ENCODE results near the gene CIPC. TPM values are rescaled to one million over a fixed set of nuclear protein-coding genes. Genes with fewer than 3 reads are reported as not detected.

Gene CIPC
- total and polyA plus RNA-seq, 9 of the 15 experiments (the other 6 are each of a cell fraction or from before 2014, with no cell fraction given), result 5.0 to 16.9 (median 10.7) TPM

DNA sequence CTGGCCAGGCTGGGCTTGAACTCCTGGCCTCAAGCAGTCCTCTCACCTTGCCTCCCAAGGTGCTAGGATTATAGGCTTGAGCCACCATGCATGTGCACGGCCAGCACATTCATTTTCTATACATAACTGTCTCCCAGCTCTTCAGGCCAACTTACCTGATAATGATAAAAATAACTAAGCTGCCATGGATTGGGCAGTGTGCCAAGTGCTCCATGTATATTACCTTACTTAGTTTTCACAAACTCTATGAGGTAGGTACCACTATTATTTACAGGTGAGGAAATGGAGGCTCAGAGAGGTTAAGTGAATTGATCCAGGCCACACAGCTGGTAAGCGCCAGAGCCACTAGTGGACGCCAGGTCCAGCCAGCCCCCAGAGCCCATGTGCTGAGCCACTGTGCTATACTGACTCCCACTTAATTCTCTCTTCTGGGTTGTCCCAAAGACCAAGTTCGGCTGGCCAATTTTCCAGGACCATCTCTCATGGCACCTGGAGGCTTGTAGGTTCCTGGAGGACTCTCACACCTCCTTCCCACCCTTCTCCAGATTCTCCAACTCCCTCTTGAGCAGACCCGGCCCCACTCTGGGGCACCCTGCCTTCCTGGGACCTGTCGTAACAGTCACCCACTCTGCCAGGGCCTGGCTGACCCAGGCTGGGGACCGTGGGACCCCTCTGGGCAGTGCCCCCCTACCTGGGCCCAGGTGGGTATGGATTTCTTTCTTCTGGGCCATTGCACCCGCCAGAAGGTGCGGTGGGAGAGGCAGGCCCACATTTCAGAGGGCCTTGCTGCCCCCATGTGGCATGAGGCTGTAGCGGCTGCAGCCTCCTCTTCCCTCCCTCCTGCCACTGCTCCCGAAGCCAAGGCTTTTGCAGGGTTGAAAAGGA, 30.2 kb upstream of the CIPC start:
- FAIRE-seq, result no peak
- WGBS (ENCODE audit: insufficient coverage, low coverage, missing lambda C conversion rate), result 35% methylated on average over 7 of the region's 11 CpGs
- TF ChIP-seq CC2D1A (IDR thresholded peaks at IDR 0.05), result 0 out of 2 replicates have a peak, but pooled peaks have one; percentile 14
- no peak for TF ChIP-seq POLR3G (IDR thresholded peaks at IDR 0.05; ENCODE audit: extremely low read depth, insufficient read length, insufficient replicate concordance)
- TF ChIP-seq, protein P1, sequence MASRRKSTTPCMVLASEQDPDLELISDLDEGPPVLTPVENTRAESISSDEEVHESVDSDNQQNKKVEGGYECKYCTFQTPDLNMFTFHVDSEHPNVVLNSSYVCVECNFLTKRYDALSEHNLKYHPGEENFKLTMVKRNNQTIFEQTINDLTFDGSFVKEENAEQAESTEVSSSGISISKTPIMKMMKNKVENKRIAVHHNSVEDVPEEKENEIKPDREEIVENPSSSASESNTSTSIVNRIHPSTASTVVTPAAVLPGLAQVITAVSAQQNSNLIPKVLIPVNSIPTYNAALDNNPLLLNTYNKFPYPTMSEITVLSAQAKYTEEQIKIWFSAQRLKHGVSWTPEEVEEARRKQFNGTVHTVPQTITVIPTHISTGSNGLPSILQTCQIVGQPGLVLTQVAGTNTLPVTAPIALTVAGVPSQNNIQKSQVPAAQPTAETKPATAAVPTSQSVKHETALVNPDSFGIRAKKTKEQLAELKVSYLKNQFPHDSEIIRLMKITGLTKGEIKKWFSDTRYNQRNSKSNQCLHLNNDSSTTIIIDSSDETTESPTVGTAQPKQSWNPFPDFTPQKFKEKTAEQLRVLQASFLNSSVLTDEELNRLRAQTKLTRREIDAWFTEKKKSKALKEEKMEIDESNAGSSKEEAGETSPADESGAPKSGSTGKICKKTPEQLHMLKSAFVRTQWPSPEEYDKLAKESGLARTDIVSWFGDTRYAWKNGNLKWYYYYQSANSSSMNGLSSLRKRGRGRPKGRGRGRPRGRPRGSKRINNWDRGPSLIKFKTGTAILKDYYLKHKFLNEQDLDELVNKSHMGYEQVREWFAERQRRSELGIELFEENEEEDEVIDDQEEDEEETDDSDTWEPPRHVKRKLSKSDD (conservative IDR thresholded peaks at IDR 0.05; ENCODE audit: low read length), result no peak
- no peak for TF ChIP-seq ZNF583 (CRISPR knock-in tag; IDR thresholded peaks at IDR 0.05)
- TF ChIP-seq, protein P2, sequence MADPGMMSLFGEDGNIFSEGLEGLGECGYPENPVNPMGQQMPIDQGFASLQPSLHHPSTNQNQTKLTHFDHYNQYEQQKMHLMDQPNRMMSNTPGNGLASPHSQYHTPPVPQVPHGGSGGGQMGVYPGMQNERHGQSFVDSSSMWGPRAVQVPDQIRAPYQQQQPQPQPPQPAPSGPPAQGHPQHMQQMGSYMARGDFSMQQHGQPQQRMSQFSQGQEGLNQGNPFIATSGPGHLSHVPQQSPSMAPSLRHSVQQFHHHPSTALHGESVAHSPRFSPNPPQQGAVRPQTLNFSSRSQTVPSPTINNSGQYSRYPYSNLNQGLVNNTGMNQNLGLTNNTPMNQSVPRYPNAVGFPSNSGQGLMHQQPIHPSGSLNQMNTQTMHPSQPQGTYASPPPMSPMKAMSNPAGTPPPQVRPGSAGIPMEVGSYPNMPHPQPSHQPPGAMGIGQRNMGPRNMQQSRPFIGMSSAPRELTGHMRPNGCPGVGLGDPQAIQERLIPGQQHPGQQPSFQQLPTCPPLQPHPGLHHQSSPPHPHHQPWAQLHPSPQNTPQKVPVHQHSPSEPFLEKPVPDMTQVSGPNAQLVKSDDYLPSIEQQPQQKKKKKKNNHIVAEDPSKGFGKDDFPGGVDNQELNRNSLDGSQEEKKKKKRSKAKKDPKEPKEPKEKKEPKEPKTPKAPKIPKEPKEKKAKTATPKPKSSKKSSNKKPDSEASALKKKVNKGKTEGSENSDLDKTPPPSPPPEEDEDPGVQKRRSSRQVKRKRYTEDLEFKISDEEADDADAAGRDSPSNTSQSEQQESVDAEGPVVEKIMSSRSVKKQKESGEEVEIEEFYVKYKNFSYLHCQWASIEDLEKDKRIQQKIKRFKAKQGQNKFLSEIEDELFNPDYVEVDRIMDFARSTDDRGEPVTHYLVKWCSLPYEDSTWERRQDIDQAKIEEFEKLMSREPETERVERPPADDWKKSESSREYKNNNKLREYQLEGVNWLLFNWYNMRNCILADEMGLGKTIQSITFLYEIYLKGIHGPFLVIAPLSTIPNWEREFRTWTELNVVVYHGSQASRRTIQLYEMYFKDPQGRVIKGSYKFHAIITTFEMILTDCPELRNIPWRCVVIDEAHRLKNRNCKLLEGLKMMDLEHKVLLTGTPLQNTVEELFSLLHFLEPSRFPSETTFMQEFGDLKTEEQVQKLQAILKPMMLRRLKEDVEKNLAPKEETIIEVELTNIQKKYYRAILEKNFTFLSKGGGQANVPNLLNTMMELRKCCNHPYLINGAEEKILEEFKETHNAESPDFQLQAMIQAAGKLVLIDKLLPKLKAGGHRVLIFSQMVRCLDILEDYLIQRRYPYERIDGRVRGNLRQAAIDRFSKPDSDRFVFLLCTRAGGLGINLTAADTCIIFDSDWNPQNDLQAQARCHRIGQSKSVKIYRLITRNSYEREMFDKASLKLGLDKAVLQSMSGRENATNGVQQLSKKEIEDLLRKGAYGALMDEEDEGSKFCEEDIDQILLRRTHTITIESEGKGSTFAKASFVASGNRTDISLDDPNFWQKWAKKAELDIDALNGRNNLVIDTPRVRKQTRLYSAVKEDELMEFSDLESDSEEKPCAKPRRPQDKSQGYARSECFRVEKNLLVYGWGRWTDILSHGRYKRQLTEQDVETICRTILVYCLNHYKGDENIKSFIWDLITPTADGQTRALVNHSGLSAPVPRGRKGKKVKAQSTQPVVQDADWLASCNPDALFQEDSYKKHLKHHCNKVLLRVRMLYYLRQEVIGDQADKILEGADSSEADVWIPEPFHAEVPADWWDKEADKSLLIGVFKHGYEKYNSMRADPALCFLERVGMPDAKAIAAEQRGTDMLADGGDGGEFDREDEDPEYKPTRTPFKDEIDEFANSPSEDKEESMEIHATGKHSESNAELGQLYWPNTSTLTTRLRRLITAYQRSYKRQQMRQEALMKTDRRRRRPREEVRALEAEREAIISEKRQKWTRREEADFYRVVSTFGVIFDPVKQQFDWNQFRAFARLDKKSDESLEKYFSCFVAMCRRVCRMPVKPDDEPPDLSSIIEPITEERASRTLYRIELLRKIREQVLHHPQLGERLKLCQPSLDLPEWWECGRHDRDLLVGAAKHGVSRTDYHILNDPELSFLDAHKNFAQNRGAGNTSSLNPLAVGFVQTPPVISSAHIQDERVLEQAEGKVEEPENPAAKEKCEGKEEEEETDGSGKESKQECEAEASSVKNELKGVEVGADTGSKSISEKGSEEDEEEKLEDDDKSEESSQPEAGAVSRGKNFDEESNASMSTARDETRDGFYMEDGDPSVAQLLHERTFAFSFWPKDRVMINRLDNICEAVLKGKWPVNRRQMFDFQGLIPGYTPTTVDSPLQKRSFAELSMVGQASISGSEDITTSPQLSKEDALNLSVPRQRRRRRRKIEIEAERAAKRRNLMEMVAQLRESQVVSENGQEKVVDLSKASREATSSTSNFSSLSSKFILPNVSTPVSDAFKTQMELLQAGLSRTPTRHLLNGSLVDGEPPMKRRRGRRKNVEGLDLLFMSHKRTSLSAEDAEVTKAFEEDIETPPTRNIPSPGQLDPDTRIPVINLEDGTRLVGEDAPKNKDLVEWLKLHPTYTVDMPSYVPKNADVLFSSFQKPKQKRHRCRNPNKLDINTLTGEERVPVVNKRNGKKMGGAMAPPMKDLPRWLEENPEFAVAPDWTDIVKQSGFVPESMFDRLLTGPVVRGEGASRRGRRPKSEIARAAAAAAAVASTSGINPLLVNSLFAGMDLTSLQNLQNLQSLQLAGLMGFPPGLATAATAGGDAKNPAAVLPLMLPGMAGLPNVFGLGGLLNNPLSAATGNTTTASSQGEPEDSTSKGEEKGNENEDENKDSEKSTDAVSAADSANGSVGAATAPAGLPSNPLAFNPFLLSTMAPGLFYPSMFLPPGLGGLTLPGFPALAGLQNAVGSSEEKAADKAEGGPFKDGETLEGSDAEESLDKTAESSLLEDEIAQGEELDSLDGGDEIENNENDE (IDR thresholded peaks at IDR 0.05; ENCODE audit: low read depth, low read length), result no peak
- TF ChIP-seq NFIC (IDR thresholded peaks at IDR 0.05), result peak; percentile 83

More for the DNA sequence above, 30.2 kb upstream of the CIPC start:
- Histone ChIP-seq H3K4me1 (replicated peaks in 1 of 2; ENCODE audit: control insufficient read depth in 2 of 2, insufficient read depth in 2 of 2, low read length in 2 of 2) (peaks cover 0 to 8% of the 10 kb centered on the region in 2 experiments; a peak in 3 of 5 replicates), H3K27me3 (ENCODE audit: control insufficient read depth in 2 of 2, insufficient read depth in 2 of 2, low read length in 2 of 2) (peaks cover 0 to 12% of the 10 kb centered on the region in 2 experiments; a peak in 2 of 5 replicates), H3K4me2 (ENCODE audit: insufficient read depth, low read length) (no peak overlapping the region), H4K20me1 (replicated peaks; ENCODE audit: control insufficient read depth, insufficient read depth, low read length) (no peaks in the 10 kb centered on the region; the same call in 1 of the 2 replicates), H3K36me3 (ENCODE audit: control insufficient read depth, insufficient read depth, low read length) (no peaks in the 10 kb centered on the region), H3K27ac (ENCODE audit: extremely low read depth, low read depth, low read length) (no peak overlapping the region), H3K9me3 (replicated peaks; ENCODE audit: control insufficient read depth, insufficient read depth, low read depth, low read length) (no peaks in the 10 kb centered on the region), H3K79me2 (ENCODE audit: control insufficient read depth, insufficient read depth, low read length) (no peaks in the 10 kb centered on the region), H3K4me3 (no peak overlapping the region), H3K9me1 (ENCODE audit: control insufficient read depth, insufficient read depth, low read length) (no peaks in the 10 kb centered on the region), H3K9ac (ENCODE audit: insufficient read depth in 1 of 2, low read depth in 2 of 2, low read length in 2 of 2) (no peak overlapping the region; a peak in 1 of 4 replicates), H2AFZ (ENCODE audit: low read depth, low read length) (no peak overlapping the region)
- POLR2A ChIA-PET, result interaction anchor here (0.6 to 1.0 kb wide), 3 partner anchors 26 to 208 kb away, joined by 3 to 5 read pairs (median 4); no protein-coding TSS in a partner anchor
- no TSS peak for BruUV-seq (replicated peaks)
- ATAC-seq (peak; percentile 88), DNase-seq (ENCODE audit: extremely low read depth in 1 of 4, low spot score in 3 of 4) (peak; percentile 47 to 61 (median 53))
- in situ Hi-C loops (cut with MboI) (loop anchor here (25.0 kb wide), 1 partner anchor 356 kb away; no protein-coding TSS in a partner anchor), intact Hi-C loops (cut with micrococcal nuclease) (no loop called here)
- CTCF ChIA-PET (ENCODE audit: low intra/inter-chr PET ratio), result interaction anchor here (0.6 to 4.9 kb wide), 5 partner anchors 27 to 195 kb away, joined by 3 to 57 read pairs (median 4); no protein-coding TSS in a partner anchor
